GM23338 (cell line): ENCODE data around the gene MTREX. TPM values are rescaled to one million over a fixed set of nuclear protein-coding genes. Genes with fewer than 3 reads are reported as not detected.

Source experiments
- ATAC-seq: fragments of 200-7000 bp; cut with Tn5 transposase; 3 replicates; pipeline ENCODE4 v1.9.1; 2020
- DNase-seq: peaks from one replicate; pipeline ENCODE4 v3.0.0-alpha.2; 2015; ENCODE audit warnings: low spot score
- H2AFZ ChIP-seq: fragments of 200-600 bp; sonication (generic); 2 replicates; pipeline ENCODE4 v1.8.0; 2016; ENCODE audit warnings: antibody characterized with exemption, mild to moderate bottlenecking, moderate library complexity
- H3F3A ChIP-seq: fragments of 200-600 bp; sonication (generic); replicated peaks from 2 replicates; pipeline ENCODE4 v1.8.0; 2017; ENCODE audit warnings: antibody characterized with exemption, mixed run types, low read depth
- H3K27ac ChIP-seq: fragments of 200-600 bp; sonication (generic); 2 replicates; pipeline ENCODE4 v1.6.1; 2016; ENCODE audit warnings: low read depth
- H3K27me3 ChIP-seq: fragments of 200-600 bp; sonication (generic); 2 replicates; pipeline ENCODE4 v1.8.0; 2016; ENCODE audit warnings: mild to moderate bottlenecking, mixed run types, moderate library complexity; ENCODE audit not compliant: insufficient read depth
- H3K36me3 ChIP-seq: fragments of 200-600 bp; sonication (generic); 2 replicates; pipeline ENCODE4 v1.8.0; 2016; ENCODE audit warnings: mild to moderate bottlenecking; ENCODE audit not compliant: insufficient read depth
- H3K4me1 ChIP-seq: fragments of 200-600 bp; sonication (generic); 2 replicates; pipeline ENCODE4 v1.8.0; 2016; ENCODE audit warnings: mild to moderate bottlenecking, moderate library complexity; ENCODE audit not compliant: insufficient read depth
- H3K4me2 ChIP-seq: fragments of 200-600 bp; sonication (generic); 2 replicates; pipeline ENCODE4 v1.7.1; 2017; ENCODE audit warnings: mixed run types
- H3K4me3 ChIP-seq: fragments of 200-600 bp; sonication (generic); 2 replicates; pipeline ENCODE4 v1.6.1; 2016; ENCODE audit warnings: mixed run types
- H3K79me2 ChIP-seq: fragments of 200-600 bp; sonication (generic); replicated peaks from 2 replicates; pipeline ENCODE4 v1.8.0; 2017; ENCODE audit warnings: mild to moderate bottlenecking; ENCODE audit not compliant: insufficient read depth
- H3K9me2 ChIP-seq: fragments of 200-600 bp; sonication (generic); 2 replicates; pipeline ENCODE4 v1.8.0; 2017; ENCODE audit not compliant: insufficient read depth
- H4K20me1 ChIP-seq: fragments of 200-600 bp; sonication (generic); replicated peaks from 2 replicates; pipeline ENCODE4 v1.8.0; 2017; ENCODE audit warnings: mild to moderate bottlenecking; ENCODE audit not compliant: insufficient read depth
- H3K27ac Mint-ChIP-seq: 2 replicates; pipeline ENCODE4 v1.8.0; 2020; ENCODE audit warnings: inconsistent platforms, mild to moderate bottlenecking, moderate library complexity, mixed read lengths
- H3K27me3 Mint-ChIP-seq: 3 replicates; pipeline ENCODE4 v1.8.0; 2022; ENCODE audit warnings: low read depth, mild to moderate bottlenecking, moderate library complexity, mixed read lengths, inconsistent platforms; ENCODE audit not compliant: insufficient read depth, poor library complexity
- H3K36me3 Mint-ChIP-seq: 3 replicates; pipeline ENCODE4 v1.8.0; 2021; ENCODE audit warnings: low read depth, mild to moderate bottlenecking, inconsistent platforms, moderate library complexity, mixed read lengths
- H3K4me1 Mint-ChIP-seq: 3 replicates; pipeline ENCODE4 v1.8.0; 2020; ENCODE audit warnings: mild to moderate bottlenecking, inconsistent platforms, mixed read lengths
- H3K4me3 Mint-ChIP-seq: 3 replicates; pipeline ENCODE4 v1.8.0; 2021; ENCODE audit warnings: moderate library complexity, mild to moderate bottlenecking, inconsistent platforms, mixed read lengths
- H3K9me3 Mint-ChIP-seq: 3 replicates; pipeline ENCODE4 v1.8.0; 2020; ENCODE audit warnings: moderate library complexity, mild to moderate bottlenecking, inconsistent platforms, mixed read lengths
- POLR2AphosphoS5 ChIP-seq: IDR thresholded peaks from 2 replicates; pipeline ENCODE4 v1.6.1; 2016; ENCODE audit warnings: antibody characterized with exemption, low read depth
- ZNF331 ChIP-seq: fragments of 250-450 bp; sonication (Bioruptor Pico); IDR thresholded peaks from 2 replicates; pipeline ENCODE4 v1.5.0; 2020; ENCODE audit warnings: low read depth, mild to moderate bottlenecking, moderate library complexity
- polyA plus RNA-seq: library from polyadenylated mRNA; unstranded; fragments of >200 nt; fragmentation: Nextera tagmentation; extraction: Ambion mirVana; gene quantifications from 2 replicates; pipeline ENCODE4 v1.2.1, GENCODE V29; 2016
- total RNA-seq: library from RNA; depleted of rRNA; stranded (reverse); fragments of >200 nt; shearing (Covaris generic); gene quantifications from 2 replicates; pipeline ENCODE4 v1.2.3, GENCODE V29; 2014
- TF ChIP-seq, protein P1 (sequence below): fragments of 250-450 bp; sonication (Bioruptor Pico); IDR thresholded peaks from 2 replicates; pipeline ENCODE4 v1.5.0; 2020; ENCODE audit warnings: mild to moderate bottlenecking, moderate library complexity
- TF ChIP-seq, protein P2 (sequence below), 2 experiments: fragments of 200-600 bp in 1 of 2; sonication (generic) in 1 of 2; conservative IDR thresholded peaks; 2 replicates each; pipeline versions ENCODE4 v1.5.1 to v1.6.1; 2016 to 2017; ENCODE audit warnings: antibody characterized with exemption in 2 of 2, low read depth in 2 of 2, mild to moderate bottlenecking in 2 of 2, moderate library complexity in 1 of 2
- TF ChIP-seq, protein P3 (sequence below): IDR thresholded peaks from one replicate; pipeline ENCODE4 v1.6.1; 2018; ENCODE audit warnings: antibody characterized with exemption; ENCODE audit not compliant: unreplicated experiment

The MTREX gene
- total and polyA plus RNA-seq, 2 experiments from 2014 or later: 47.5 to 94.9 TPM

GRCh38 chr5:55393501-55394175 is 85.8 kb downstream of the MTREX start (continued):
- TF ChIP-seq, protein P1, sequence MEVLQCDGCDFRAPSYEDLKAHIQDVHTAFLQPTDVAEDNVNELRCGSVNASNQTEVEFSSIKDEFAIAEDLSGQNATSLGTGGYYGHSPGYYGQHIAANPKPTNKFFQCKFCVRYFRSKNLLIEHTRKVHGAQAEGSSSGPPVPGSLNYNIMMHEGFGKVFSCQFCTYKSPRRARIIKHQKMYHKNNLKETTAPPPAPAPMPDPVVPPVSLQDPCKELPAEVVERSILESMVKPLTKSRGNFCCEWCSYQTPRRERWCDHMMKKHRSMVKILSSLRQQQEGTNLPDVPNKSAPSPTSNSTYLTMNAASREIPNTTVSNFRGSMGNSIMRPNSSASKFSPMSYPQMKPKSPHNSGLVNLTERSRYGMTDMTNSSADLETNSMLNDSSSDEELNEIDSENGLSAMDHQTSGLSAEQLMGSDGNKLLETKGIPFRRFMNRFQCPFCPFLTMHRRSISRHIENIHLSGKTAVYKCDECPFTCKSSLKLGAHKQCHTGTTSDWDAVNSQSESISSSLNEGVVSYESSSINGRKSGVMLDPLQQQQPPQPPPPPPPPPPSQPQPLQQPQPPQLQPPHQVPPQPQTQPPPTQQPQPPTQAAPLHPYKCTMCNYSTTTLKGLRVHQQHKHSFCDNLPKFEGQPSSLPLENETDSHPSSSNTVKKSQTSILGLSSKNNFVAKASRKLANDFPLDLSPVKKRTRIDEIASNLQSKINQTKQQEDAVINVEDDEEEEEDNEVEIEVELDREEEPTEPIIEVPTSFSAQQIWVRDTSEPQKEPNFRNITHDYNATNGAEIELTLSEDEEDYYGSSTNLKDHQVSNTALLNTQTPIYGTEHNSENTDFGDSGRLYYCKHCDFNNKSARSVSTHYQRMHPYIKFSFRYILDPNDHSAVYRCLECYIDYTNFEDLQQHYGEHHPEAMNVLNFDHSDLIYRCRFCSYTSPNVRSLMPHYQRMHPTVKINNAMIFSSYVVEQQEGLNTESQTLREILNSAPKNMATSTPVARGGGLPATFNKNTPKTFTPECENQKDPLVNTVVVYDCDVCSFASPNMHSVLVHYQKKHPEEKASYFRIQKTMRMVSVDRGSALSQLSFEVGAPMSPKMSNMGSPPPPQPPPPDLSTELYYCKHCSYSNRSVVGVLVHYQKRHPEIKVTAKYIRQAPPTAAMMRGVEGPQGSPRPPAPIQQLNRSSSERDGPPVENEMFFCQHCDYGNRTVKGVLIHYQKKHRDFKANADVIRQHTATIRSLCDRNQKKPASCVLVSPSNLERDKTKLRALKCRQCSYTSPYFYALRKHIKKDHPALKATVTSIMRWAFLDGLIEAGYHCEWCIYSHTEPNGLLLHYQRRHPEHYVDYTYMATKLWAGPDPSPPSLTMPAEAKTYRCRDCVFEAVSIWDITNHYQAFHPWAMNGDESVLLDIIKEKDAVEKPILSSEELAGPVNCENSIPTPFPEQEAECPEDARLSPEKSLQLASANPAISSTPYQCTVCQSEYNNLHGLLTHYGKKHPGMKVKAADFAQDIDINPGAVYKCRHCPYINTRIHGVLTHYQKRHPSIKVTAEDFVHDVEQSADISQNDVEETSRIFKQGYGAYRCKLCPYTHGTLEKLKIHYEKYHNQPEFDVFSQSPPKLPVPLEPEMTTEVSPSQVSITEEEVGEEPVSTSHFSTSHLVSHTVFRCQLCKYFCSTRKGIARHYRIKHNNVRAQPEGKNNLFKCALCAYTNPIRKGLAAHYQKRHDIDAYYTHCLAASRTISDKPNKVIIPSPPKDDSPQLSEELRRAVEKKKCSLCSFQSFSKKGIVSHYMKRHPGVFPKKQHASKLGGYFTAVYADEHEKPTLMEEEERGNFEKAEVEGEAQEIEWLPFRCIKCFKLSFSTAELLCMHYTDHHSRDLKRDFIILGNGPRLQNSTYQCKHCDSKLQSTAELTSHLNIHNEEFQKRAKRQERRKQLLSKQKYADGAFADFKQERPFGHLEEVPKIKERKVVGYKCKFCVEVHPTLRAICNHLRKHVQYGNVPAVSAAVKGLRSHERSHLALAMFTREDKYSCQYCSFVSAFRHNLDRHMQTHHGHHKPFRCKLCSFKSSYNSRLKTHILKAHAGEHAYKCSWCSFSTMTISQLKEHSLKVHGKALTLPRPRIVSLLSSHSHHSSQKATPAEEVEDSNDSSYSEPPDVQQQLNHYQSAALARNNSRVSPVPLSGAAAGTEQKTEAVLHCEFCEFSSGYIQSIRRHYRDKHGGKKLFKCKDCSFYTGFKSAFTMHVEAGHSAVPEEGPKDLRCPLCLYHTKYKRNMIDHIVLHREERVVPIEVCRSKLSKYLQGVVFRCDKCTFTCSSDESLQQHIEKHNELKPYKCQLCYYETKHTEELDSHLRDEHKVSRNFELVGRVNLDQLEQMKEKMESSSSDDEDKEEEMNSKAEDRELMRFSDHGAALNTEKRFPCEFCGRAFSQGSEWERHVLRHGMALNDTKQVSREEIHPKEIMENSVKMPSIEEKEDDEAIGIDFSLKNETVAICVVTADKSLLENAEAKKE (CRISPR knock-in tag): no peak

DNA sequence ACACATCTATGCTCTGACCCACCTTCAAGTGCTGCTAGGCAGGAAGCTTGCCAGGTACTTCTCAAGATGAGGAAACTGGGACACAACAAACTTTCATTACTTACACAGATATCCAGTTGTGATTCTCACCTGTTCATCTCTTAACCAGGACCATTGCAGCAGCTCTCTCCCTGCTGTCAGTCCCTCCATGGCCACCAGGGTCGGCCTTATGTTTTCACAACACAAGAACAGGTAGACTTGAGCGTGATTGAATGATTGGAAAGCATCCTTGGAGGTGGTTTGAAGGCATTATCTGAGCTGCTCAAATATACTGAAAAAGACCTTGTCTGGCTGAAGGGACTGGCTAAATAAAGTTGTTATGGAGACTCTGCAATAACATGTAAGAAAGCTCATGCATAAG is 94.4 kb downstream of the MTREX start:
- no peaks in the 10 kb centered on the region for H4K20me1 ChIP-seq
- no peaks in the 10 kb centered on the region for H3K9me3 Mint-ChIP-seq
- no peak overlapping the region for H3K4me3 Mint-ChIP-seq
- no peaks in the 10 kb centered on the region for H3K4me1 Mint-ChIP-seq
- no peak overlapping the region for H3K27ac Mint-ChIP-seq
- TF ChIP-seq, protein P2, sequence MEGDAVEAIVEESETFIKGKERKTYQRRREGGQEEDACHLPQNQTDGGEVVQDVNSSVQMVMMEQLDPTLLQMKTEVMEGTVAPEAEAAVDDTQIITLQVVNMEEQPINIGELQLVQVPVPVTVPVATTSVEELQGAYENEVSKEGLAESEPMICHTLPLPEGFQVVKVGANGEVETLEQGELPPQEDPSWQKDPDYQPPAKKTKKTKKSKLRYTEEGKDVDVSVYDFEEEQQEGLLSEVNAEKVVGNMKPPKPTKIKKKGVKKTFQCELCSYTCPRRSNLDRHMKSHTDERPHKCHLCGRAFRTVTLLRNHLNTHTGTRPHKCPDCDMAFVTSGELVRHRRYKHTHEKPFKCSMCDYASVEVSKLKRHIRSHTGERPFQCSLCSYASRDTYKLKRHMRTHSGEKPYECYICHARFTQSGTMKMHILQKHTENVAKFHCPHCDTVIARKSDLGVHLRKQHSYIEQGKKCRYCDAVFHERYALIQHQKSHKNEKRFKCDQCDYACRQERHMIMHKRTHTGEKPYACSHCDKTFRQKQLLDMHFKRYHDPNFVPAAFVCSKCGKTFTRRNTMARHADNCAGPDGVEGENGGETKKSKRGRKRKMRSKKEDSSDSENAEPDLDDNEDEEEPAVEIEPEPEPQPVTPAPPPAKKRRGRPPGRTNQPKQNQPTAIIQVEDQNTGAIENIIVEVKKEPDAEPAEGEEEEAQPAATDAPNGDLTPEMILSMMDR (conservative IDR thresholded peaks at IDR 0.05; ENCODE audit: low read depth in 2 of 2): peak; percentile 18 to 58; a peak in 3 of 4 replicates
- TF ChIP-seq ZNF331 (CRISPR knock-in tag) (no peak), POLR2AphosphoS5 (no peak)
- TF ChIP-seq, protein P3, sequence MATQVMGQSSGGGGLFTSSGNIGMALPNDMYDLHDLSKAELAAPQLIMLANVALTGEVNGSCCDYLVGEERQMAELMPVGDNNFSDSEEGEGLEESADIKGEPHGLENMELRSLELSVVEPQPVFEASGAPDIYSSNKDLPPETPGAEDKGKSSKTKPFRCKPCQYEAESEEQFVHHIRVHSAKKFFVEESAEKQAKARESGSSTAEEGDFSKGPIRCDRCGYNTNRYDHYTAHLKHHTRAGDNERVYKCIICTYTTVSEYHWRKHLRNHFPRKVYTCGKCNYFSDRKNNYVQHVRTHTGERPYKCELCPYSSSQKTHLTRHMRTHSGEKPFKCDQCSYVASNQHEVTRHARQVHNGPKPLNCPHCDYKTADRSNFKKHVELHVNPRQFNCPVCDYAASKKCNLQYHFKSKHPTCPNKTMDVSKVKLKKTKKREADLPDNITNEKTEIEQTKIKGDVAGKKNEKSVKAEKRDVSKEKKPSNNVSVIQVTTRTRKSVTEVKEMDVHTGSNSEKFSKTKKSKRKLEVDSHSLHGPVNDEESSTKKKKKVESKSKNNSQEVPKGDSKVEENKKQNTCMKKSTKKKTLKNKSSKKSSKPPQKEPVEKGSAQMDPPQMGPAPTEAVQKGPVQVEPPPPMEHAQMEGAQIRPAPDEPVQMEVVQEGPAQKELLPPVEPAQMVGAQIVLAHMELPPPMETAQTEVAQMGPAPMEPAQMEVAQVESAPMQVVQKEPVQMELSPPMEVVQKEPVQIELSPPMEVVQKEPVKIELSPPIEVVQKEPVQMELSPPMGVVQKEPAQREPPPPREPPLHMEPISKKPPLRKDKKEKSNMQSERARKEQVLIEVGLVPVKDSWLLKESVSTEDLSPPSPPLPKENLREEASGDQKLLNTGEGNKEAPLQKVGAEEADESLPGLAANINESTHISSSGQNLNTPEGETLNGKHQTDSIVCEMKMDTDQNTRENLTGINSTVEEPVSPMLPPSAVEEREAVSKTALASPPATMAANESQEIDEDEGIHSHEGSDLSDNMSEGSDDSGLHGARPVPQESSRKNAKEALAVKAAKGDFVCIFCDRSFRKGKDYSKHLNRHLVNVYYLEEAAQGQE: no peak
- no peaks in the 10 kb centered on the region for H3K79me2 ChIP-seq
- no peaks in the 10 kb centered on the region for H3F3A ChIP-seq
- no peaks in the 10 kb centered on the region for H3K27me3 Mint-ChIP-seq
- H3K36me3 Mint-ChIP-seq: peaks cover 42% of the 10 kb centered on the region
- no peaks in the 10 kb centered on the region for H3K27me3 ChIP-seq
- peaks cover 11% of the 10 kb centered on the region for H3K36me3 ChIP-seq
- ATAC-seq (peak; percentile 67), DNase-seq (peak; percentile 53)
- H3K4me2 ChIP-seq: no peak overlapping the region
- no peak overlapping the region for H3K27ac ChIP-seq
- H3K4me1 ChIP-seq: no peaks in the 10 kb centered on the region
- no peak overlapping the region for H2AFZ ChIP-seq
- H3K4me3 ChIP-seq: no peak overlapping the region
- no peaks in the 10 kb centered on the region for H3K9me2 ChIP-seq
